NB4 (cell line): ENCODE data around the gene GNAO1.

Source experiments
- MYC ChIP-seq: IDR thresholded peaks from 2 replicates; pipeline ENCODE4 v1.6.1; 2011; ENCODE audit warnings: low read depth, low read length
- POLR2A ChIP-seq: IDR thresholded peaks from 2 replicates; pipeline ENCODE4 v1.6.1; 2011; ENCODE audit warnings: mild to moderate bottlenecking; ENCODE audit not compliant: insufficient read length; ENCODE audit errors: extremely low read depth
- TF ChIP-seq, protein P1 (sequence below): IDR thresholded peaks from one replicate; pipeline ENCODE4 v1.5.1; 2012; ENCODE audit warnings: low read depth, low read length
- TF ChIP-seq, protein P2 (sequence below): IDR thresholded peaks from 2 replicates; pipeline ENCODE4 v1.6.1; 2011; ENCODE audit warnings: low read depth, low read length

DNA sequence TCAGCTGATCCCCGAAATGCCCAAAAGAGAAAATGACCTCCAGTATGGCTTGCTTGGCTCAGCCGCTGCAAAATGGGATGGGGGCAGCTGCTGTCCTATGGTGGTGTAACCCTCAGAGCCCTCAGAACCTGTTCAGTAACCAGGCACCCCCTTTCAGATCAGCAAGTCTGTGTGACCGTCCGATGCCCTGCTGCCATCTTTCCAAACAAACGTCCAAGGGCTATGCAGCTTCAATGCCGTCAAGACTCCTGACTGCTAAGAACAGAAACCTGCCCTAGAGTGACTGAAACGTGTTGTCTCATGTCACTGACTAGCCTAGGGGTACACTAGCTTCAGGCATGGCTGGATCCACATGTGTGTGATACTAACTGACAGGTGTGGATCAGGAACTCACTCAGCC lies 70.4 kb downstream of the GNAO1 start:
- TF ChIP-seq, protein P1, sequence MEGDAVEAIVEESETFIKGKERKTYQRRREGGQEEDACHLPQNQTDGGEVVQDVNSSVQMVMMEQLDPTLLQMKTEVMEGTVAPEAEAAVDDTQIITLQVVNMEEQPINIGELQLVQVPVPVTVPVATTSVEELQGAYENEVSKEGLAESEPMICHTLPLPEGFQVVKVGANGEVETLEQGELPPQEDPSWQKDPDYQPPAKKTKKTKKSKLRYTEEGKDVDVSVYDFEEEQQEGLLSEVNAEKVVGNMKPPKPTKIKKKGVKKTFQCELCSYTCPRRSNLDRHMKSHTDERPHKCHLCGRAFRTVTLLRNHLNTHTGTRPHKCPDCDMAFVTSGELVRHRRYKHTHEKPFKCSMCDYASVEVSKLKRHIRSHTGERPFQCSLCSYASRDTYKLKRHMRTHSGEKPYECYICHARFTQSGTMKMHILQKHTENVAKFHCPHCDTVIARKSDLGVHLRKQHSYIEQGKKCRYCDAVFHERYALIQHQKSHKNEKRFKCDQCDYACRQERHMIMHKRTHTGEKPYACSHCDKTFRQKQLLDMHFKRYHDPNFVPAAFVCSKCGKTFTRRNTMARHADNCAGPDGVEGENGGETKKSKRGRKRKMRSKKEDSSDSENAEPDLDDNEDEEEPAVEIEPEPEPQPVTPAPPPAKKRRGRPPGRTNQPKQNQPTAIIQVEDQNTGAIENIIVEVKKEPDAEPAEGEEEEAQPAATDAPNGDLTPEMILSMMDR: no peak
- TF ChIP-seq POLR2A (no peak), MYC (no peak)
- TF ChIP-seq, protein P2, sequence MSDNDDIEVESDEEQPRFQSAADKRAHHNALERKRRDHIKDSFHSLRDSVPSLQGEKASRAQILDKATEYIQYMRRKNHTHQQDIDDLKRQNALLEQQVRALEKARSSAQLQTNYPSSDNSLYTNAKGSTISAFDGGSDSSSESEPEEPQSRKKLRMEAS: no peak
